BLaER1 (cell line): ENCODE measurements around the gene PCNX1.
"Not testable (repeated sequence)": the region's sequence is repeated elsewhere in the genome, so short reads cannot be mapped to it uniquely, and the experiment has no call there.

Source experiments
- H3K27ac ChIP-seq: shearing (Covaris generic); formaldehyde crosslinking; 2 replicates; pipeline ENCODE4 v1.8.1; 2022
- H3K27me3 ChIP-seq: shearing (Covaris generic); formaldehyde crosslinking; 2 replicates; pipeline ENCODE4 v1.8.1; 2022
- H3K36me3 ChIP-seq: shearing (Covaris generic); formaldehyde crosslinking; 2 replicates; pipeline ENCODE4 v1.8.1; 2022
- H3K4me1 ChIP-seq: shearing (Covaris generic); formaldehyde crosslinking; 2 replicates; pipeline ENCODE4 v1.8.1; 2022
- H3K4me2 ChIP-seq: shearing (Covaris generic); formaldehyde crosslinking; 2 replicates; pipeline ENCODE4 v1.8.1; 2022
- H3K4me3 ChIP-seq: shearing (Covaris generic); formaldehyde crosslinking; 2 replicates; pipeline ENCODE4 v1.8.1; 2022
- H3K9ac ChIP-seq: shearing (Covaris generic); formaldehyde crosslinking; 2 replicates; pipeline ENCODE4 v1.8.1; 2022
- H3K9me3 ChIP-seq: shearing (Covaris generic); formaldehyde crosslinking; 2 replicates; pipeline ENCODE4 v1.8.1; 2022
- H4K20me1 ChIP-seq: shearing (Covaris generic); formaldehyde crosslinking; 2 replicates; pipeline ENCODE4 v1.8.1; 2022
- Cebpa-rat ChIP-seq: shearing (Covaris generic); IDR thresholded peaks from 2 replicates; pipeline ENCODE4 v1.8.1; 2022

Gene PCNX1

GRCh38 chr14:70934502-70935134 is 27.4 kb downstream of the PCNX1 start:
- peak overlapping the region; percentile 60 for H3K4me2 ChIP-seq
- peaks cover 32% of the 10 kb centered on the region for H3K4me1 ChIP-seq
- peaks cover 27% of the 10 kb centered on the region; the same call in 1 of the 2 replicates for H3K9me3 ChIP-seq
- H3K36me3 ChIP-seq: peaks cover 5% of the 10 kb centered on the region; the same call in 1 of the 2 replicates
- H3K9ac ChIP-seq: no peak overlapping the region
- H3K27ac ChIP-seq: 0 out of 2 replicates have a peak overlapping the region, but pooled peaks have one; percentile 0
- no peak for TF ChIP-seq Cebpa-rat
- H3K27me3 ChIP-seq: no peaks in the 10 kb centered on the region
- H3K4me3 ChIP-seq: no peak overlapping the region
- peaks cover 45% of the 10 kb centered on the region for H4K20me1 ChIP-seq

- H3K9me3 ChIP-seq: peaks cover 27% of the 10 kb centered on the region; the same call in 1 of the 2 replicates
- 0 out of 2 replicates have a peak overlapping the region, but pooled peaks have one; percentile 9 for H3K9ac ChIP-seq
- 0 out of 2 replicates have a peak overlapping the region, but pooled peaks have one; percentile 0 for H3K27ac ChIP-seq
- no peak for TF ChIP-seq Cebpa-rat
- H3K36me3 ChIP-seq: peaks cover 5% of the 10 kb centered on the region; the same call in 1 of the 2 replicates
- no peak overlapping the region for H3K4me3 ChIP-seq
- peaks cover 40% of the 10 kb centered on the region for H4K20me1 ChIP-seq
- H3K27me3 ChIP-seq: no peaks in the 10 kb centered on the region
- peak overlapping the region; percentile 60 for H3K4me2 ChIP-seq
- peaks cover 29% of the 10 kb centered on the region for H3K4me1 ChIP-seq
Observed at GRCh38 chr14:70935135-70935534, 27.9 kb downstream of the PCNX1 start.

GRCh38 chr14:70939693-70940092 is 32.4 kb downstream of the PCNX1 start:
- Histone ChIP-seq H3K36me3 (peaks cover 38% of the 10 kb centered on the region), H4K20me1 (peaks cover 15% of the 10 kb centered on the region), H3K9me3 (peaks cover 66% of the 10 kb centered on the region)
- H3K4me2 ChIP-seq, H3K4me1 ChIP-seq, H3K9ac ChIP-seq, H3K27ac ChIP-seq, H3K27me3 ChIP-seq, H3K4me3 ChIP-seq: not testable (repeated sequence)

- H4K20me1 ChIP-seq, H3K4me2 ChIP-seq, H3K27ac ChIP-seq, H3K4me1 ChIP-seq, H3K9ac ChIP-seq, H3K27me3 ChIP-seq: not testable (repeated sequence)
- H3K4me3 ChIP-seq: peak overlapping the region; percentile 3; the same call in 1 of the 2 replicates
- peaks cover 56% of the 10 kb centered on the region for H3K36me3 ChIP-seq
- H3K9me3 ChIP-seq: peaks cover 73% of the 10 kb centered on the region
Observed at GRCh38 chr14:70941637-70942341, 34.5 kb downstream of the PCNX1 start.

GRCh38 chr14:70942342-70942706 is 35.1 kb downstream of the PCNX1 start:
- Histone ChIP-seq H3K9me3 (peaks cover 77% of the 10 kb centered on the region), H3K36me3 (peaks cover 61% of the 10 kb centered on the region), H3K4me2 (no peak overlapping the region), H3K9ac (no peak overlapping the region), H4K20me1 (peaks cover 5% of the 10 kb centered on the region; the same call in 1 of the 2 replicates), H3K27me3 (no peaks in the 10 kb centered on the region), H3K4me1 (no peaks in the 10 kb centered on the region), H3K4me3 (peak overlapping the region; percentile 3; the same call in 1 of the 2 replicates), H3K27ac (no peak overlapping the region)
- no peak for TF ChIP-seq Cebpa-rat

- H3K4me2 ChIP-seq, H3K9ac ChIP-seq, H3K4me1 ChIP-seq, H3K27me3 ChIP-seq, H3K27ac ChIP-seq, H4K20me1 ChIP-seq: not testable (repeated sequence)
- Histone ChIP-seq H3K36me3 (peaks cover 65% of the 10 kb centered on the region), H3K4me3 (0 out of 2 replicates have a peak overlapping the region, but pooled peaks have one; percentile 3), H3K9me3 (peaks cover 81% of the 10 kb centered on the region)
Observed at GRCh38 chr14:70942721-70943120, 35.5 kb downstream of the PCNX1 start.

- peaks cover 5% of the 10 kb centered on the region; the same call in 1 of the 2 replicates for H4K20me1 ChIP-seq
- peaks cover 81% of the 10 kb centered on the region for H3K9me3 ChIP-seq
- peak overlapping the region; percentile 38; the same call in 1 of the 2 replicates for H3K4me3 ChIP-seq
- no peaks in the 10 kb centered on the region for H3K27me3 ChIP-seq
- no peaks in the 10 kb centered on the region for H3K4me1 ChIP-seq
- no peak overlapping the region for H3K27ac ChIP-seq
- no peak overlapping the region for H3K9ac ChIP-seq
- no peak for TF ChIP-seq Cebpa-rat
- H3K4me2 ChIP-seq: no peak overlapping the region
- H3K36me3 ChIP-seq: peaks cover 71% of the 10 kb centered on the region
Observed at GRCh38 chr14:70943838-70944237, 36.6 kb downstream of the PCNX1 start.

- Histone ChIP-seq H3K27ac (no peak overlapping the region), H4K20me1 (peaks cover 9% of the 10 kb centered on the region; the same call in 1 of the 2 replicates), H3K4me1 (no peaks in the 10 kb centered on the region), H3K9me3 (peaks cover 66% of the 10 kb centered on the region), H3K27me3 (no peaks in the 10 kb centered on the region), H3K4me3 (0 out of 2 replicates have a peak overlapping the region, but pooled peaks have one; percentile 14), H3K4me2 (no peak overlapping the region), H3K9ac (no peak overlapping the region), H3K36me3 (peaks cover 71% of the 10 kb centered on the region)
- TF ChIP-seq Cebpa-rat: no peak
Observed at GRCh38 chr14:70947739-70948138, 40.5 kb downstream of the PCNX1 start.

- Histone ChIP-seq H3K4me1 (no peaks in the 10 kb centered on the region), H3K36me3 (peaks cover 36% of the 10 kb centered on the region), H3K27me3 (no peaks in the 10 kb centered on the region), H3K4me2 (no peak overlapping the region), H3K4me3 (no peak overlapping the region), H3K27ac (no peak overlapping the region), H3K9ac (no peak overlapping the region), H3K9me3 (peaks cover 19% of the 10 kb centered on the region), H4K20me1 (peaks cover 25% of the 10 kb centered on the region)
- TF ChIP-seq Cebpa-rat: no peak
Observed at GRCh38 chr14:70952485-70952884, 45.2 kb downstream of the PCNX1 start.

- Histone ChIP-seq H3K4me1 (no peaks in the 10 kb centered on the region), H3K4me3 (no peak overlapping the region), H3K27me3 (no peaks in the 10 kb centered on the region), H4K20me1 (peaks cover 25% of the 10 kb centered on the region), H3K9ac (no peak overlapping the region), H3K36me3 (peaks cover 38% of the 10 kb centered on the region), H3K9me3 (peaks cover 15% of the 10 kb centered on the region), H3K27ac (no peak overlapping the region), H3K4me2 (no peak overlapping the region)
- no peak for TF ChIP-seq Cebpa-rat
Observed at GRCh38 chr14:70954068-70954467, 46.8 kb downstream of the PCNX1 start.
